ENCODE results near the gene SPON2.

DNA sequence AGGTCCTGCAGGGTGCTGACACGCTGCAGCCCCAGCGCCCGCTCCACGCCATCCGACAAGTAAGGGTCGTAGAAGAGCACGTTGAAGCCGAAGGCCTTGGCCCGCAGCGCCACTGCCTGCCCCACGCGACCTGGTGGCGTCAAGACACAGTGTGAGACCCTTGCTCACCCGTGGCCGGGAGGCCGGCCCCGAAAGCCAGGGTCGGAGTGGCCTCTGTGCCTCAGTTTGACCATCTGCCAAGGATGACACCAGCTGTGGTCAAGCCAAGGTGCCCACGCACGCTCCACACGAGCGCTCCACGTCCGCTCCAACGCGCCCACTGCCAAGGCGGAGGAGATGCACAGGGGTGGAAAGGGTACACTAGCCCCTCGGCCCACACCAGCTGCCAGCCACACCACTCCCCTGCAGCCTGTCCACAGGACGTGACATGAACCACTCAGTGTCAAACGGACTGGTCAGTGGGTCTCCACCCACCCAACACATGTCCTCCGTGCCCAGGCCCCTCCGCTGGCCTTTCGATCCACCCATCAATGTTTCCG lies 43.8 kb upstream of the SPON2 start:
- TF ChIP-seq, protein P1, sequence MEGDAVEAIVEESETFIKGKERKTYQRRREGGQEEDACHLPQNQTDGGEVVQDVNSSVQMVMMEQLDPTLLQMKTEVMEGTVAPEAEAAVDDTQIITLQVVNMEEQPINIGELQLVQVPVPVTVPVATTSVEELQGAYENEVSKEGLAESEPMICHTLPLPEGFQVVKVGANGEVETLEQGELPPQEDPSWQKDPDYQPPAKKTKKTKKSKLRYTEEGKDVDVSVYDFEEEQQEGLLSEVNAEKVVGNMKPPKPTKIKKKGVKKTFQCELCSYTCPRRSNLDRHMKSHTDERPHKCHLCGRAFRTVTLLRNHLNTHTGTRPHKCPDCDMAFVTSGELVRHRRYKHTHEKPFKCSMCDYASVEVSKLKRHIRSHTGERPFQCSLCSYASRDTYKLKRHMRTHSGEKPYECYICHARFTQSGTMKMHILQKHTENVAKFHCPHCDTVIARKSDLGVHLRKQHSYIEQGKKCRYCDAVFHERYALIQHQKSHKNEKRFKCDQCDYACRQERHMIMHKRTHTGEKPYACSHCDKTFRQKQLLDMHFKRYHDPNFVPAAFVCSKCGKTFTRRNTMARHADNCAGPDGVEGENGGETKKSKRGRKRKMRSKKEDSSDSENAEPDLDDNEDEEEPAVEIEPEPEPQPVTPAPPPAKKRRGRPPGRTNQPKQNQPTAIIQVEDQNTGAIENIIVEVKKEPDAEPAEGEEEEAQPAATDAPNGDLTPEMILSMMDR (optimal IDR thresholded peaks at IDR 0.05 in 1 of 3, IDR thresholded peaks at IDR 0.05 in 1 of 3, conservative IDR thresholded peaks at IDR 0.05 in 1 of 3; ENCODE audit: extremely low read depth in 1 of 3, insufficient read depth in 2 of 3, low read length in 3 of 3): no peak
- no peak for TF ChIP-seq EZH2 (IDR thresholded peaks at IDR 0.05; ENCODE audit: low read length)

All from keratinocyte (primary cell).